ENCODE measurements around the gene DSCAM.

The DSCAM gene

GRCh38 chr21:40176724-40177123 lies 670.2 kb downstream of the DSCAM start:
- H3K9ac ChIP-seq (ENCODE audit: low read depth, low read length) = no peak overlapping the region
- H3K4me1 ChIP-seq (ENCODE audit: control insufficient read depth, insufficient read depth, low read length) = no peaks in the 10 kb centered on the region
- no peaks in the 10 kb centered on the region for H3K9me3 ChIP-seq (ENCODE audit: control insufficient read depth, insufficient read depth, low read length)
- H3K4me3 ChIP-seq (ENCODE audit: low read depth, low read length) = no peak overlapping the region
- no peaks in the 10 kb centered on the region for H3K36me3 ChIP-seq (ENCODE audit: control insufficient read depth, insufficient read depth, low read length)
- no peaks in the 10 kb centered on the region for H3K27me3 ChIP-seq (ENCODE audit: control insufficient read depth, insufficient read depth, low read length)

GRCh38 chr21:40173816-40174215 lies 673.1 kb downstream of the DSCAM start:
- Histone ChIP-seq H3K4me3 (ENCODE audit: low read depth, low read length) (no peak overlapping the region), H3K9me3 (ENCODE audit: control insufficient read depth, insufficient read depth, low read length) (no peaks in the 10 kb centered on the region), H3K4me1 (ENCODE audit: control insufficient read depth, insufficient read depth, low read length) (no peaks in the 10 kb centered on the region), H3K27me3 (ENCODE audit: control insufficient read depth, insufficient read depth, low read length) (no peaks in the 10 kb centered on the region), H3K9ac (ENCODE audit: low read depth, low read length) (no peak overlapping the region), H3K36me3 (ENCODE audit: control insufficient read depth, insufficient read depth, low read length) (no peaks in the 10 kb centered on the region)

- Histone ChIP-seq H3K9me3 (ENCODE audit: control insufficient read depth, insufficient read depth, low read length) (no peaks in the 10 kb centered on the region), H3K9ac (ENCODE audit: low read depth, low read length) (no peak overlapping the region), H3K36me3 (ENCODE audit: control insufficient read depth, insufficient read depth, low read length) (no peaks in the 10 kb centered on the region), H3K4me3 (ENCODE audit: low read depth, low read length) (no peak overlapping the region), H3K27me3 (ENCODE audit: control insufficient read depth, insufficient read depth, low read length) (no peaks in the 10 kb centered on the region), H3K4me1 (ENCODE audit: control insufficient read depth, insufficient read depth, low read length) (peaks cover 7% of the 10 kb centered on the region)
Observed at GRCh38 chr21:40169971-40170370, 677.0 kb downstream of the DSCAM start.

- Histone ChIP-seq H3K4me1 (ENCODE audit: control insufficient read depth, insufficient read depth, low read length) (peaks cover 7% of the 10 kb centered on the region), H3K27me3 (ENCODE audit: control insufficient read depth, insufficient read depth, low read length) (no peaks in the 10 kb centered on the region), H3K9ac (ENCODE audit: low read depth, low read length) (no peak overlapping the region), H3K9me3 (ENCODE audit: control insufficient read depth, insufficient read depth, low read length) (no peaks in the 10 kb centered on the region), H3K4me3 (ENCODE audit: low read depth, low read length) (no peak overlapping the region), H3K36me3 (ENCODE audit: control insufficient read depth, insufficient read depth, low read length) (no peaks in the 10 kb centered on the region)
Observed at GRCh38 chr21:40166291-40166843, 680.6 kb downstream of the DSCAM start.

GRCh38 chr21:40165773-40166070 lies 681.2 kb downstream of the DSCAM start:
- H3K9ac ChIP-seq (ENCODE audit: low read depth, low read length) = no peak overlapping the region
- peaks cover 7% of the 10 kb centered on the region for H3K4me1 ChIP-seq (ENCODE audit: control insufficient read depth, insufficient read depth, low read length)
- H3K27me3 ChIP-seq (ENCODE audit: control insufficient read depth, insufficient read depth, low read length) = no peaks in the 10 kb centered on the region
- no peak overlapping the region for H3K4me3 ChIP-seq (ENCODE audit: low read depth, low read length)
- no peaks in the 10 kb centered on the region for H3K9me3 ChIP-seq (ENCODE audit: control insufficient read depth, insufficient read depth, low read length)
- H3K36me3 ChIP-seq (ENCODE audit: control insufficient read depth, insufficient read depth, low read length) = no peaks in the 10 kb centered on the region

- H3K9me3 ChIP-seq (ENCODE audit: control insufficient read depth, insufficient read depth, low read length) = no peaks in the 10 kb centered on the region
- no peak overlapping the region for H3K9ac ChIP-seq (ENCODE audit: low read depth, low read length)
Observed at GRCh38 chr21:40164905-40165772, 681.8 kb downstream of the DSCAM start.

GRCh38 chr21:40162075-40162474 lies 684.9 kb downstream of the DSCAM start:
- H3K9me3 ChIP-seq (ENCODE audit: control insufficient read depth, insufficient read depth, low read length) = no peaks in the 10 kb centered on the region
- H3K36me3 ChIP-seq (ENCODE audit: control insufficient read depth, insufficient read depth, low read length) = no peaks in the 10 kb centered on the region
- no peak overlapping the region for H3K9ac ChIP-seq (ENCODE audit: low read depth, low read length)

More at GRCh38 chr21:40164905-40165772, 681.8 kb downstream of the DSCAM start:
- Histone ChIP-seq H3K4me3 (ENCODE audit: low read depth, low read length) (no peak overlapping the region), H3K4me1 (ENCODE audit: control insufficient read depth, insufficient read depth, low read length) (peaks cover 7% of the 10 kb centered on the region), H3K27me3 (ENCODE audit: control insufficient read depth, insufficient read depth, low read length) (no peaks in the 10 kb centered on the region), H3K36me3 (ENCODE audit: control insufficient read depth, insufficient read depth, low read length) (no peaks in the 10 kb centered on the region)

GRCh38 chr21:40160911-40161310 lies 686.0 kb downstream of the DSCAM start:
- no peaks in the 10 kb centered on the region for H3K36me3 ChIP-seq (ENCODE audit: control insufficient read depth, insufficient read depth, low read length)
- H3K9me3 ChIP-seq (ENCODE audit: control insufficient read depth, insufficient read depth, low read length) = no peaks in the 10 kb centered on the region
- H3K9ac ChIP-seq (ENCODE audit: low read depth, low read length) = no peak overlapping the region
- H3K4me1 ChIP-seq (ENCODE audit: control insufficient read depth, insufficient read depth, low read length) = peaks cover 6% of the 10 kb centered on the region
- no peaks in the 10 kb centered on the region for H3K27me3 ChIP-seq (ENCODE audit: control insufficient read depth, insufficient read depth, low read length)
- H3K4me3 ChIP-seq (ENCODE audit: low read depth, low read length) = no peak overlapping the region

More at GRCh38 chr21:40162075-40162474, 684.9 kb downstream of the DSCAM start:
- Histone ChIP-seq H3K27me3 (ENCODE audit: control insufficient read depth, insufficient read depth, low read length) (no peaks in the 10 kb centered on the region), H3K4me3 (ENCODE audit: low read depth, low read length) (no peak overlapping the region), H3K4me1 (ENCODE audit: control insufficient read depth, insufficient read depth, low read length) (peaks cover 7% of the 10 kb centered on the region)

GRCh38 chr21:40158366-40158765 lies 688.6 kb downstream of the DSCAM start:
- Histone ChIP-seq H3K4me1 (ENCODE audit: control insufficient read depth, insufficient read depth, low read length) (no peaks in the 10 kb centered on the region), H3K9ac (ENCODE audit: low read depth, low read length) (no peak overlapping the region), H3K4me3 (ENCODE audit: low read depth, low read length) (no peak overlapping the region), H3K36me3 (ENCODE audit: control insufficient read depth, insufficient read depth, low read length) (no peaks in the 10 kb centered on the region), H3K27me3 (ENCODE audit: control insufficient read depth, insufficient read depth, low read length) (no peaks in the 10 kb centered on the region), H3K9me3 (ENCODE audit: control insufficient read depth, insufficient read depth, low read length) (no peaks in the 10 kb centered on the region)

- Histone ChIP-seq H3K4me3 (ENCODE audit: low read depth, low read length) (no peak overlapping the region), H3K36me3 (ENCODE audit: control insufficient read depth, insufficient read depth, low read length) (no peaks in the 10 kb centered on the region), H3K9ac (ENCODE audit: low read depth, low read length) (no peak overlapping the region), H3K9me3 (ENCODE audit: control insufficient read depth, insufficient read depth, low read length) (no peaks in the 10 kb centered on the region), H3K4me1 (ENCODE audit: control insufficient read depth, insufficient read depth, low read length) (no peaks in the 10 kb centered on the region), H3K27me3 (ENCODE audit: control insufficient read depth, insufficient read depth, low read length) (no peaks in the 10 kb centered on the region)
Observed at GRCh38 chr21:40155563-40155962, 691.4 kb downstream of the DSCAM start.

GRCh38 chr21:40153351-40153750 lies 693.6 kb downstream of the DSCAM start:
- Histone ChIP-seq H3K27me3 (ENCODE audit: control insufficient read depth, insufficient read depth, low read length) (no peaks in the 10 kb centered on the region), H3K9ac (ENCODE audit: low read depth, low read length) (no peak overlapping the region), H3K4me1 (ENCODE audit: control insufficient read depth, insufficient read depth, low read length) (no peaks in the 10 kb centered on the region), H3K9me3 (ENCODE audit: control insufficient read depth, insufficient read depth, low read length) (no peaks in the 10 kb centered on the region), H3K36me3 (ENCODE audit: control insufficient read depth, insufficient read depth, low read length) (no peaks in the 10 kb centered on the region), H3K4me3 (ENCODE audit: low read depth, low read length) (no peak overlapping the region)

GRCh38 chr21:40152476-40152875 lies 694.5 kb downstream of the DSCAM start:
- H3K4me3 ChIP-seq (ENCODE audit: low read depth, low read length) = no peak overlapping the region
- H3K9ac ChIP-seq (ENCODE audit: low read depth, low read length) = no peak overlapping the region
- no peaks in the 10 kb centered on the region for H3K4me1 ChIP-seq (ENCODE audit: control insufficient read depth, insufficient read depth, low read length)
- H3K27me3 ChIP-seq (ENCODE audit: control insufficient read depth, insufficient read depth, low read length) = no peaks in the 10 kb centered on the region
- H3K9me3 ChIP-seq (ENCODE audit: control insufficient read depth, insufficient read depth, low read length) = no peaks in the 10 kb centered on the region
- no peaks in the 10 kb centered on the region for H3K36me3 ChIP-seq (ENCODE audit: control insufficient read depth, insufficient read depth, low read length)
